ENCODE results near the gene LTB.
"Not testable (repeated sequence)": the region's sequence is repeated elsewhere in the genome, so short reads cannot be mapped to it uniquely, and the experiment has no call there.

LTB gene

DNA sequence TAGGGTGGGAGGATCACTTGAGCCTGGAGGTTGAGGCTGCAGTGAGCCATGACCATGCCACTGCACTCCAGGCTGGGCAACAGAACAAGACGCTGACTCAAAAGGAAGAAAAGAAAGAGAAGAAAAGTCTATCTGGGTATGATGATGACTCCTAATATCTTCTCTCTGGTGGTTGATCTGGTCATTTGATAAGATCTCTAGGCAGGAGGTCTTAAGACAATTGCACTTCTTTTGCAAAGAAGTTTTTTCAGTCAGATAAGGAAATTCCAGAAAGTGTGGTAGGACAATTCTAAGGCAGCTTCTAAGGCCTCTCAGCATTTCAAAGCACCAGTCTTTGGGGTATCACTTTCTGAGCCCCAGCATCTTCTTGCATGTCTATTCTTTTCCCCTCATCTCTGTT, 25.1 kb upstream of the LTB start:
- no peak for DNase-seq (ENCODE audit: low read depth)

DNA sequence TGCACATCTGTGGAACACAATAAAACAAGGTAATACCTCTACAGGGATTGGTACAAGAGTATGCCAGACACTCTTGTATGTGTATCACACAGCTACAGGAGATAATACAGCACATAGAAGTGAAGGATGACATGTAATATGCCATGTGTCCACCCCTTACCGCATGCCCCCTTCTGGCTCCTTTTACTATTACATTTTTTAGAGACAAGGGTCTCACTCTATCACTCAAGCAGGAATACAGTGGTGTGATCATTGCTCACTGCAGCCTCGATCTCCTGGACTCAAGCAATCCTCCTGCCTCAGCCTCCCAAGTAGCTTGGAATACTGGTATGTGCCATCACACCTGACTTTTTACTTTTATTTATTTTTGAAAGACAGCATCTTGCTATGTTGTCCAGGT, 14.8 kb upstream of the LTB start:
- DNase-seq (ENCODE audit: low read depth): no peak

DNA sequence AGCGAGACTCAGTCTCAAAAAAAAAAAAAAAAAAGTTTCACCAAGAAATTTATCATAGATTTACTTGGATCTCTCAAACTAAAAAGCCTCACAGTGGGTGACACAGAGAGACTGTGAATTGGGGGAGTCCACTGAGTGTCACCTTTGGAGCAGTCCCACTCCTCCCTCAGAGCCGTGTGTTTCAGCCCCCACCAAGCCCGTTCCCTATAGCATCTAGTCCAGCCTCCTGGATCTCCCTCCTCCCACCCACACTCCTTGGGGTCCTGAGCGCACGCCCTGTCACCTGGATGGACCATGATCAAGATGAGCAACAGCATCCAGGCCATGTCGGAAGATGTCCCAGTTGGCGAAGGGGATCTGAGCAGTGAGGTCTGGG, 10.2 kb upstream of the LTB start:
- DNase-seq (ENCODE audit: low read depth): no peak

DNA sequence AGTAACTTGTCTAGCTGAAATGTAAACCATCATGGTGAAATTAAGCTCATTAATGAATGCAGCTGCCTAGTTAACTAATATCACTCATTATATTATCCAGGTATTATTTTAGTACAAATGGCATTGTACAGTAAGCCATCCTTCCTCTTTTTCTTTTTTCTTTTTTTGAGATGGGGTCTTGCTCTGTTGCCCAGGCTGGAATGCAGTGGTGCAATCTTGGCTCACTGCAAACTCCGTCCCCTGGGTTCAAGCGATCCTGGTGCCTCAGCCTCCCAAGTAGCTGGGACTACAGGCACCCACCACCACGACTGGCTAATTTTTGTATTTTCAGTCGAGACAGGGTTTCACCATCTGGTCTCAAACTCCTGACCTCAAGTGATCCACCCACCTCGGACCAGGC, 8.5 kb upstream of the LTB start:
- not testable (repeated sequence) for DNase-seq (ENCODE audit: low read depth)

DNA sequence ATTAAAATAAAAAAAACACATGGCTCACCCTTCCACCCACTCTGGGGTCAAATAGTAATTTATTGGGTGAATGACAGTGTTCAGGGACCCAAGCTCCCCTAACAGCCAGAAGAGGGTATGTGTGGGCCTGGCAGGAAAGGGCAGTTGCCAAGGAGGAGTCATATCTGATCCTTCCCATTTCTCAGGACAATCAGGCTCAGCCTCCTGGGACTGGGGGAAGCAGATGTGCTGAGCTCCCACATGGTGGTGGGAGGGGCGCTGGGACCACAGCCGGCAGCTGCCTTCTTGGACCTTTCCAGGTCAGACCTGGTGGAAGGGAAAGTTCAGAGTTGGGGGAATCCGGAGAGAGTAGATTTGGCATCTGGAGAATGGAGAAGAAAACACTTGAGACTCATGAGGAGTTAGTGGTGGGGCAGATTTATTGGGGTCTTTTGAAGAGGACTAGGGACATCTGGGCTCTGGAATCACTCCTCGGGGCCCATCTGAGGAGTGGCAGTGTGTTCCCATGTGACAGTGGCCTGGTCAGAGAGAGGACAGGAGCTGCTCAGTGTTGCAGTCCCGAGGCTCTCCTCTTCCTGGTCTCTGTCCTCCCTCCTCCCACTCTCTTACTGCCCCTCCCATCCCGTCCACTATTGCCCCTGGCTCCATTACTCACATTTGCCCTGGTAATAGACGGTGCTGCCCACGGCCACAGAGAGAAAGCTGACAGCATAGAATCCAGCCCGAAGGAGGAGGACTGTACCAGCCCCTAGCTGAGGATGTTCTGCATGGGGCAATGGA, 6.8 kb upstream of the LTB start:
- no peak for DNase-seq (ENCODE audit: low read depth)

DNA sequence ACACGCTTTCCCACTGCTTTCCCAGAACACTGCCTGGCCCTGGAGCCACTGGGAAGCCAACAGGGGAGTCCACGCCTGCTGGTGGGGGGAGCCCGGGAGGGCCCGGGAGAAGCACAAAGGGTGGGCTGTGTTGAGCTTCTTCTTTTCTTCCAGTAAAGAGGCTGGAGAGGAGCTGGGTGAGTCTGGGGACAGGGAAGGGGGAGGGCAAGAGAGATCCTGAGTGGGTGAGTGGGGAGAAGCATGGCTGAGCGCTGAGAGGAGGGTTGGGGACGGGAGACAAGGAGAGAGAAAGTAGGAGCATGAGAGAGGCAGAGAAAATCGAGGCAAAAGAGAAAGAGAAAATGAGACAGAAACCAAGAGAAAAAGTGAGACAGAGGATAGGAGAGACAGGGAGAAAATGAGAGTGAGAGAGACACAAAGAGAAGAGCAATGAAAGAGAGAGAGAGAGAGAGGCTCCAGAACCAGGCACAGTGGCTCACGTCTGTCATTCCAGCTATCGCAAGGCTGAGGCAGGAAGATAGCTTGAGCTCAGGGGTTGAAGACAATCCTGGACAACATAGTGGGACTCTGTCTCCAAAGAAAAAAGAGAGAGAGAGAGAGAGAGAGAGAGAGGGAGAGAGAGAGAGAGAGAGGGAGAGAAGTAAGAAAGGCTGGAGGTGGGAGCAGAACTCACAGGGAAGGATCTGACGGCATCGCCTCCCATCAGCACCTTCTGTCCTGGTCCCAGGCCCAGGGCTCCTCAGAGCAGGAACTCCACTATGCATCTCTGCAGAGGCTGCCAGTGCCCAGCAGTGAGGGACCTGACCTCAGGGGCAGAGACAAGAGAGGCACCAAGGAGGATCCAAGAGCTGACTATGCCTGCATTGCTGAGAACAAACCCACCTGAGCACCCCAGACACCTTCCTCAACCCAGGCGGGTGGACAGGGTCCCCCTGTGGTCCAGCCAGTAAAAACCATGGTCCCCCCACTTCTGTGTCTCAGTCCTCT, 5.9 kb upstream of the LTB start:
- no peak for DNase-seq (ENCODE audit: low read depth)

DNA sequence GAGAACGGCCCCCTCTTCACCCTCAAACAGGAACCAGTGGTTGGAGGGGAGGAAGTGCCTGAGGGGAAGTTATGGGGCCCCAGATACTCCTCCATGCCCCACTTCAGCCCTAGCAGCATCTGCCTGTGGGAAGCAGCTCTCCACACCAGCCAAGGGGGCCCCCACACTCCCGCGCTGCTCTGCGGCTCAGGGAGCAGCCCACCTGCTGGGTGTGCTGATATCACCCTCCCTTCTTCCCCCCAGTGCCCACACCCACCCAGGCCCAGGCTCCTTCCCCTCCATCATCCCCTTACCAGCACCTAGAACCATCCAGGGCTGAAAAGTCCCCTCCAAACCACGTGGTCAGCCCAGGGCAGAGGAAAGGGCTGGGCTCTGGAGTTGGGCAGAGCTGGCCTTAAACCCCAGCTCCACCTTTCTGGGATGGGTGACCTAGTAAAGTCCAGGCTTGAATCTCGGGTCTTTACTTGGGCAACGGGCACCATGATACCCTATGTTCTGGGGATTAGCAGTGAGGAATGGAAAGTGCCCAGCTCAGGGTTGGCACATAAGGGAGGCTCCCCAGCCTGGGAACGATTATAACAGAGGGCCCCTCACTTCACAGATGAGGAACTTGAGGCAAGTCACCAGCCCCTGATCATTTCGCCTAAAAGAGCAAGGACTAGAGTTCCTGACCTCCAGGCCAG, 4.5 kb upstream of the LTB start:
- DNase-seq (ENCODE audit: low read depth): no peak

DNA sequence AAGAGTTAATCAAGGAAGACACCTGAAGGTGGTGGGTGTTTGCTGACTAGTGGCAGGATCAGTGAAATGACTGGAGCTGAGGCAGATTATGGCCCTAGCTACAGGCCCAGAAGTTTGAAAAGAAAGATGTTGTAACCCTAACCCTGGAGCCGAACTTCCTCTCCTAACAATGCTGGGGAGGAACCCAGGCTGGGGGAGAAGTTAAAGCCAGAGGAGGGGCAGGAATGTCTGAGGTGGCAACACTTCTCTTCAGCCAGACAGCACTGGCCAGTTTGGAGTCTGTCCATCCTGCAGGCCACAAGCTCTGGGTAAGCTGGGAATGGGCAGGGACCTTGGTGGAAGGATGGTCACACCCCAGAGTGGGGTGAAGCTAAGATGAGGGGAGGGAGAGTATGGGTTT, 3.8 kb upstream of the LTB start, which contains the start of gene LST1:
Gene LST1, plus strand, starts transcription at position 270 of the 400 bp plus-strand sequence. CDS start 1,023 bp downstream, outside the sequence.
- DNase-seq (ENCODE audit: low read depth): no peak

DNA sequence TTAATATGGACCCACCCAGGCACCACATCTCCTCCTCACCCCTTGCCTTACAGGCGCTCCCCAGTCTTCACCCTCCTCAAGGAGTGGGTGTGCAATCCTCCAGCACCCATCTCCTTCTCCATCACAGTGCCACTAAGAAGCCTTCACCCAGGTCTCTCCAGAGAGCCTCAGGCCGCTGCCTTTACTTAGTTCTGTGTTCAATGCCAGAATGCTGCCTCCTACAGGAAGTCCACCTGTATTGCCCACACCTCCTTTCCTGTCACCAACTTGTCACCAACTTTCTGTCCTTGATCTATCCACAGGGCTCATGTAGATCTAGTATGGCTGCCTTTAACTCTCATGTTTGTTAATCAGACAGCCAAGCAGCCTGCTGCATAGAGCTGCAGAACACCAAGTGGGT, 3.3 kb upstream of the LTB start:
- no peak for DNase-seq (ENCODE audit: low read depth)

DNA sequence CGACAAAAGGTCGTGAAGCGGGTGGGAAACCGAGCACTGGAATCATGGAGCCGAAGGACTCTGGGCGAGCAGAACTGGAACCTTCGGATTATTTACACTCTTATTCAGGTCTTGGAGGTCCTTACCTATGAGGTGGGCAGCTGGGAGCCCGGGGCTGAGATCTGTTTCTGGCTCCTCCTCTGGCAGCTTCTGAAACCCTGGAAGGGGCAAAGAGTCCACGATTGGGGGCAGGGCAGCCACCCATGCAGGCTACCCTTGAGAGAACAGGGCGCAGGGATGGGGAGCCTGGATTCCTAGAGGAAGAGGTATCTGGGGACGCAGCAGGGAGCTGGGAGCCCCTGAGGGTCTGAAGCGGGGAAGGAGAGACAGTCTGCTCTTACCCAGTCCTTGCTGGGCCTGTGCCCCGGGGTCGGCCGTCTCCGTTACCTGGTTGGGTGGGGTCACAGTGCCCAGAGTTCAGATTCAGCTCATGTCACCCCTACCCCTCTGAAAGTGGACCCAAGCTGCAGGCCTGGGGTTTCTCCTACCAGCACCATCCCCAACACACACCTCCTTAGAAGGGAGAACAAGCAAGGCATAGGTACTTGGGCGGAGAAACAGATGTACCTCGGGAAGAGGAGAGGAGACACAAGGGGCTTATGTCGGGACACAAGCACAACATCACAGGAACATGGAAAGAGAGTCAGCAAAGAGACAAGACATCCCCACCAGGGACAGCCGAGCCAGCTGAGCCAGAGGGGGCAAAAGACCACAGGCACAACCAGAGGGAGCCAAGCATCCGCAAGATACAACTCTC, 592 bp downstream of the LTB start:
- no peak for DNase-seq (ENCODE audit: low read depth)

DNA sequence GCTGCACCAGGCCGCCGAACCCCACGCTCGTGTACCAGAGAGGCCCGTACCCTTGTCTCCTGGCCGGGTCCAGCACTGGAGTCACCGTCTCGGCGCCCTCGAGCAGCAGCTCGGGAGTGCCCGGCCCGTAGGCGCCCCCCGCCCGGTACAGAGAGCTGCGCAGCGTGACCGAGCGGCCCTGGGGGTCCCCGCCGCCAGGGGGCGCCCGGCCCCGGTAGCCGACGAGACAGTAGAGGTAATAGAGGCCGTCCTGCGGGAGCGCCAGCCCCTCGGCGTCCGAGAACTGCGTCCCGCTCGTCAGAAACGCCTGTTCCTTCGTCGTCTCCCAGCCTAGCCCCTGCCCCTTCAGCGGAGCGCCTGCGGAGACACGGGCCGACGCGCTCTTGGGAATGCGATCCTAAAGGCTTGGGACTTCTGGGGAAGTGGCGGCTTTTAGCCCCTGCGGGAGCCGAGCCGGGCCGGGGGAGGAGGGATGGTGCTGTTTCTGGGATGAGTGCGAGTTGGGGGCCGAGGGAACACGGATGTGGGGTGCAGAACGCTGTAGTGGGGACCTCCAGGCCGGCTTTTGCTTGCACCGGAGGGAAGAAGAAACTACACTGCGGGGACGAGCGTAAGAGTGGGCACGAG, 1.3 kb downstream of the LTB start:
- DNase-seq (ENCODE audit: low read depth): peak; percentile 68

DNA sequence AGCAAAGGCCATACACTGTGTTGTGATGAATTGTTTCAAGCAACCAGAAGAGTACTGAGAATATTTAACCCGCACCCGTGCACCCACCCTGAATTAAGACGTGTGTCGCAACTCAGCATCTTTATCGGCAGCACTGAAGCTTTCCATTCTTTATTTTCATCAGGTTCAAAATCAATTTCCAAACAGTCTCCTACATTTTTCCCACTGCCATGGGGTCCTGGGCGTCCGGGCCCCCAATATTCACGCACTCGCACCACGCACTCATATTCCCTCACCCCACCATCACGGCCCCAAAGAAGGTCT, 1.8 kb downstream of the LTB start:
- no peak for DNase-seq (ENCODE audit: low read depth)

DNA sequence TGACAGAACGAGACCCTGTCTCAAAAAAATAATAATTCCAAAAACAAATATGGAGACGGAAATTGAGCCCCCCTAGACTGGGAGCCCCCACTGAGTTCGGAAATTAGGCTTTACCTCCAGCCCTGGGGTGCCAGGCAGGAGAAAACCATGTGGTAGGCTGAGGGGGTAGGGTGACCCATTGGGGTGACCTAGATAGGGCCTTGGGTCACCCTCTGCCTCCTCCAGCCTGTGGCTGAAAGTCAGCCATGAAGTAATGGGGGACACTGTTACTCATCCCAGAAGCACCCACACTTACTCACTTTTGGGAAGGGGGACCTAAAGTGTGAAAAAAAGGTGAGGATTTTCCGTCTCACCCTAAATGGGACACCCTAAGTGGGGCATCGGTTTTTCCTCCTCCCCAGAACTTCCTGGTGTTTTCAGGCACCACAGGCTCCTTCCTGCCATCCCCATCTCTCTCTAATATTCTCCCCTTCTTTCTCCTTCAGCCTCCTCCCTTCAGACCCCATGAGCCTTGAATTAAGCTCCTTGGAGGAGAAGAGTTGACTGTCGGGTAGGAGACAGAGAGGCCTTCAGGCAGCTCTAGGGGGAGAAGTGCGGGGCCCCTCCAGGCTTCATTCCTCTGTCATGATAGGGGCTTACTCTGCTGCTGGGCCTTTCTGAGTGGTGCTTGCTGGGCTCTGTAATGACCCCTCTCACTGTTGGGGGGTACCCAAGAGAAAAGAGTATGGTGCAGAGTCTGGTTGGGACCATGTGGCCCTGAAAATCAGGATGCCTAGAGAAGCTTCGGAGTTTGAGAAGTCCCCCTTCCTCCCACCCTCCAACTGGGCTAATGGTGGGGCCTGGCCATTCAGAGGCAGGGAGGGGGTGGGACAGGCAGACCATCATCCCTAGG, 2.4 kb downstream of the LTB start:
- no peak for DNase-seq (ENCODE audit: low read depth)

DNA sequence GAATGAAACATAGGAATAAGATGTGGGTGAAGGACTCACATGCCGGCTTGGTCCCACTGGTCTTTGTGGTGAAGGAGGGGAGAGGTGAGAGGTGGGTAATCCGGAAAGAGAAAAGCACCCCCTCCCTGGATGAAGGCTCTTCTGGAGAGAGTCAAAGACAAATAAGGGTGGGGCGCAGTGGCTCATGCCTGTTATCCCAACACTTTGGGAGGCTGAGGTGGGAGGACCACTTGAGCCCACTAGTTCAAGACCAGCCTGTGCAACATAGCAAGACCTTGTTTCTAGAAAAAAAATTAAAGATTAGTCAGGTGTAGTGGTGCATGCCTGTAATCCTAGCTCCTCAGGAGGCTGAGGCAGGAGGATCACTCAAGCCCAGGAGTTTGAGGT, 3.1 kb downstream of the LTB start:
- no peak for DNase-seq (ENCODE audit: low read depth)

DNA sequence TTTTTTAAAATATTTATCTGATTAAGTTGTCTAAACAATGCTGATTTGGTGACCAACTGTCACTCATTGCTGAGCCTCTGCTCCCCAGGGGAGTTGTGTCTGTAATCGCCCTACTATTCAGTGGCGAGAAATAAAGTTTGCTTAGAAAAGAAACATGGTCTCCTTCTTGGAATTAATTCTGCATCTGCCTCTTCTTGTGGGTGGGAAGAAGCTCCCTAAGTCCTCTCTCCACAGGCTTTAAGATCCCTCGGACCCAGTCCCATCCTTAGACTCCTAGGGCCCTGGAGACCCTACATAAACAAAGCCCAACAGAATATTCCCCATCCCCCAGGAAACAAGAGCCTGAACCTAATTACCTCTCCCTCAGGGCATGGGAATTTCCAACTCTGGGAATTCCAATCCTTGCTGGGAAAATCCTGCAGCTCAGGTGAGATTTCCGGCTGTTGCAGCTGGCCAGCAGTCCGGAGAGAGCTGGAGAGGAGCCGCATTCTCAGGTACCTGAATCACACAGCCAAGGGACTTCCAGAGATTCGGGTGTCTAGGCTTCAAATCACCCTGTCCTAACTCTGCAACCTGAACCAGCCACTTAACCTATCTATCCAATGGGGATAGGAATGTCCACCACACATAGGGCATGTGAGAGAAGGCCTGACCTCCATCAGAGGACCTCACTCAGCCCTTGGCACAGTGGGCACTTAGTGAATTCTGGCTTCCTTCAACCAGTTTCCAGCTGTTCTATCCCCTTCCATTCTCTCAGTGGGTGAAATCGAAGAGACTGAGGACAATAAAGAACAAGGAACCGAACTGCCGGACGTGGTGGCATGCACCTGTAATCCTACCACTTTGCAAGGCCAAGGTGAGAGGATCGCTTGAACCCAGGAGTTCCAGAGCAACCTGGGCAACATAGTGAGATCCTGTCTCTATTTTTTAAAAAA, 3.8 kb downstream of the LTB start:
- DNase-seq (ENCODE audit: low read depth): no peak

DNA sequence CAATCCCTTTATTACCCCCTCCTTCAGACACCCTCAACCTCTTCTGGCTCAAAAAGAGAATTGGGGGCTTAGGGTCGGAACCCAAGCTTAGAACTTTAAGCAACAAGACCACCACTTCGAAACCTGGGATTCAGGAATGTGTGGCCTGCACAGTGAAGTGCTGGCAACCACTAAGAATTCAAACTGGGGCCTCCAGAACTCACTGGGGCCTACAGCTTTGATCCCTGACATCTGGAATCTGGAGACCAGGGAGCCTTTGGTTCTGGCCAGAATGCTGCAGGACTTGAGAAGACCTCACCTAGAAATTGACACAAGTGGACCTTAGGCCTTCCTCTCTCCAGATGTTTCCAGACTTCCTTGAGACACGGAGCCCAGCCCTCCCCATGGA, 4.7 kb downstream of the LTB start:
- DNase-seq (ENCODE audit: low read depth): no peak

DNA sequence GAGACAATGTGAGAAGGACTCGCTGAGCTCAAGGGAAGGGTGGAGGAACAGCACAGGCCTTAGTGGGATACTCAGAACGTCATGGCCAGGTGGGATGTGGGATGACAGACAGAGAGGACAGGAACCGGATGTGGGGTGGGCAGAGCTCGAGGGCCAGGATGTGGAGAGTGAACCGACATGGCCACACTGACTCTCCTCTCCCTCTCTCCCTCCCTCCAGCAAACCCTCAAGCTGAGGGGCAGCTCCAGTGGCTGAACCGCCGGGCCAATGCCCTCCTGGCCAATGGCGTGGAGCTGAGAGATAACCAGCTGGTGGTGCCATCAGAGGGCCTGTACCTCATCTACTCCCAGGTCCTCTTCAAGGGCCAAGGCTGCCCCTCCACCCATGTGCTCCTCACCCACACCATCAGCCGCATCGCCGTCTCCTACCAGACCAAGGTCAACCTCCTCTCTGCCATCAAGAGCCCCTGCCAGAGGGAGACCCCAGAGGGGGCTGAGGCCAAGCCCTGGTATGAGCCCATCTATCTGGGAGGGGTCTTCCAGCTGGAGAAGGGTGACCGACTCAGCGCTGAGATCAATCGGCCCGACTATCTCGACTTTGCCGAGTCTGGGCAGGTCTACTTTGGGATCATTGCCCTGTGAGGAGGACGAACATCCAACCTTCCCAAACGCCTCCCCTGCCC, 5.2 kb downstream of the LTB start:
- no peak for DNase-seq (ENCODE audit: low read depth)

DNA sequence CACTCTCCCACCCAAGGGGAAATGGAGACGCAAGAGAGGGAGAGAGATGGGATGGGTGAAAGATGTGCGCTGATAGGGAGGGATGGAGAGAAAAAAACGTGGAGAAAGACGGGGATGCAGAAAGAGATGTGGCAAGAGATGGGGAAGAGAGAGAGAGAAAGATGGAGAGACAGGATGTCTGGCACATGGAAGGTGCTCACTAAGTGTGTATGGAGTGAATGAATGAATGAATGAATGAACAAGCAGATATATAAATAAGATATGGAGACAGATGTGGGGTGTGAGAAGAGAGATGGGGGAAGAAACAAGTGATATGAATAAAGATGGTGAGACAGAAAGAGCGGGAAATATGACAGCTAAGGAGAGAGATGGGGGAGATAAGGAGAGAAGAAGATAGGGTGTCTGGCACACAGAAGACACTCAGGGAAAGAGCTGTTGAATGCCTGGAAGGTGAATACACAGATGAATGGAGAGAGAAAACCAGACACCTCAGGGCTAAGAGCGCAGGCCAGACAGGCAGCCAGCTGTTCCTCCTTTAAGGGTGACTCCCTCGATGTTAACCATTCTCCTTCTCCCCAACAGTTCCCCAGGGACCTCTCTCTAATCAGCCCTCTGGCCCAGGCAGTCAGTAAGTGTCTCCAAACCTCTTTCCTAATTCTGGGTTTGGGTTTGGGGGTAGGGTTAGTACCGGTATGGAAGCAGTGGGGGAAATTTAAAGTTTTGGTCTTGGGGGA, 6.1 kb downstream of the LTB start:
- DNase-seq (ENCODE audit: low read depth): no peak
